ENCODE measurements around the gene CALM3.

GRCh38 chr19:46624958-46625661 is 24.0 kb downstream of the CALM3 start, which contains the start of gene PTGIR:
- TF ChIP-seq CTCF (IDR thresholded peaks at IDR 0.05; ENCODE audit: poor library complexity), result no peak
- no peak for TF ChIP-seq EZH2phosphoT487 (IDR thresholded peaks at IDR 0.05; ENCODE audit: low read depth, severe bottlenecking, unreplicated experiment)
